ENCODE results near the gene PIK3CD.
"Not testable (repeated sequence)": the region's sequence is repeated elsewhere in the genome, so short reads cannot be mapped to it uniquely, and the experiment has no call there.

Gene PIK3CD

GRCh38 chr1:9744106-9744799, 92.7 kb downstream of the PIK3CD start:
- no peak for DNase-seq

- DNase-seq = no peak
Measured at GRCh38 chr1:9746211-9746610, 94.7 kb downstream of the PIK3CD start.

GRCh38 chr1:9746651-9747050, 95.1 kb downstream of the PIK3CD start:
- no peak for DNase-seq

- DNase-seq = not testable (repeated sequence)
Measured at GRCh38 chr1:9748391-9748790, 96.9 kb downstream of the PIK3CD start.

- DNase-seq = no peak
Measured at GRCh38 chr1:9749361-9749760, 97.8 kb downstream of the PIK3CD start.

GRCh38 chr1:9751971-9752370, 100.4 kb downstream of the PIK3CD start:
- DNase-seq = no peak

GRCh38 chr1:9753121-9753531, 101.6 kb downstream of the PIK3CD start:
- DNase-seq = no peak

GRCh38 chr1:9755441-9755995, 104.0 kb downstream of the PIK3CD start:
- DNase-seq = no peak

- DNase-seq = no peak
Measured at GRCh38 chr1:9758559-9759121, 107.1 kb downstream of the PIK3CD start.

GRCh38 chr1:9759939-9760338, 108.4 kb downstream of the PIK3CD start:
- no peak for DNase-seq

GRCh38 chr1:9760824-9761223, 109.3 kb downstream of the PIK3CD start:
- no peak for DNase-seq

GRCh38 chr1:9761855-9762254, 110.3 kb downstream of the PIK3CD start:
- no peak for DNase-seq

GRCh38 chr1:9762446-9762845, 110.9 kb downstream of the PIK3CD start:
- DNase-seq = not testable (repeated sequence)

- DNase-seq = no peak
Measured at GRCh38 chr1:9763914-9764313, 112.4 kb downstream of the PIK3CD start.

GRCh38 chr1:9764550-9764949, 113.0 kb downstream of the PIK3CD start:
- no peak for DNase-seq

- DNase-seq = no peak
Measured at GRCh38 chr1:9766759-9767442, 115.4 kb downstream of the PIK3CD start.

- DNase-seq = no peak
Measured at GRCh38 chr1:9767964-9768668, 116.6 kb downstream of the PIK3CD start.

GRCh38 chr1:9768983-9769382, 117.5 kb downstream of the PIK3CD start:
- DNase-seq = no peak

GRCh38 chr1:9770298-9770697, 118.8 kb downstream of the PIK3CD start:
- no peak for DNase-seq

GRCh38 chr1:9774712-9775679, 123.5 kb downstream of the PIK3CD start:
- no peak for DNase-seq

- no peak for DNase-seq
Measured at GRCh38 chr1:9776685-9777084, 125.2 kb downstream of the PIK3CD start.
